Left kidney (tissue), 2 donors: Measurements from ENCODE around the gene RIN3. TPM values are rescaled to one million over a fixed set of nuclear protein-coding genes. Genes with fewer than 3 reads are reported as not detected.

Source experiments
- DNase-seq: peaks from one replicate; pipeline ENCODE4 v3.0.0-alpha.2; 2013
- polyA plus RNA-seq: library from polyadenylated mRNA; unstranded; fragments of 120-200 nt; gene quantifications from one replicate; pipeline ENCODE4 v1.2.1, GENCODE V29; 2013; ENCODE audit not compliant: insufficient read length

The RIN3 gene
- polyA plus RNA-seq, 1 donor = 4.7 TPM

GRCh38 chr14:92575061-92575747 is 61.6 kb downstream of the RIN3 start:
- DNase-seq = no peak

- no peak for DNase-seq
Observed at GRCh38 chr14:92575748-92576303, 62.2 kb downstream of the RIN3 start.

- DNase-seq = no peak
Observed at GRCh38 chr14:92577321-92577742, 63.8 kb downstream of the RIN3 start.

GRCh38 chr14:92578511-92578910 is 64.9 kb downstream of the RIN3 start:
- DNase-seq = no peak

GRCh38 chr14:92579244-92579936 is 65.8 kb downstream of the RIN3 start:
- DNase-seq = no peak

GRCh38 chr14:92581206-92581605 is 67.6 kb downstream of the RIN3 start:
- DNase-seq = no peak

GRCh38 chr14:92581966-92582566 is 68.5 kb downstream of the RIN3 start:
- no peak for DNase-seq

- no peak for DNase-seq
Observed at GRCh38 chr14:92582706-92583452, 69.3 kb downstream of the RIN3 start.

GRCh38 chr14:92584220-92584619 is 70.6 kb downstream of the RIN3 start:
- no peak for DNase-seq

GRCh38 chr14:92584816-92585215 is 71.2 kb downstream of the RIN3 start:
- no peak for DNase-seq

- no peak for DNase-seq
Observed at GRCh38 chr14:92585981-92586937, 72.7 kb downstream of the RIN3 start.

GRCh38 chr14:92586963-92587699 is 73.5 kb downstream of the RIN3 start:
- DNase-seq = no peak

GRCh38 chr14:92587700-92588085 is 74.1 kb downstream of the RIN3 start:
- DNase-seq = no peak

GRCh38 chr14:92589213-92589852 is 75.8 kb downstream of the RIN3 start:
- DNase-seq = no peak

GRCh38 chr14:92590176-92590575 is 76.6 kb downstream of the RIN3 start:
- no peak for DNase-seq

GRCh38 chr14:92590941-92591340 is 77.4 kb downstream of the RIN3 start:
- DNase-seq = no peak

- DNase-seq = no peak
Observed at GRCh38 chr14:92591346-92591745, 77.8 kb downstream of the RIN3 start.

GRCh38 chr14:92595267-92595666 is 81.7 kb downstream of the RIN3 start:
- DNase-seq = no peak

- no peak for DNase-seq
Observed at GRCh38 chr14:92596331-92596907, 82.8 kb downstream of the RIN3 start.
